CD4-positive, alpha-beta memory T cell (primary cell): Measurements from ENCODE around the gene DKC1. TPM values are rescaled to one million over a fixed set of nuclear protein-coding genes. Genes with fewer than 3 reads are reported as not detected.

ENCODE experiments used
- CTCF ChIA-PET: fragments of 350-600 bp; sonication (Branson Sonifier 250); formaldehyde crosslinking; loops from one replicate; lab custom pipeline; 2021; ENCODE audit warnings: inconsistent platforms; ENCODE audit not compliant: partially characterized antibody; lab: Charles Lee
- POLR2A ChIA-PET: fragments of 350-600 bp; sonication (Branson Sonifier 250); formaldehyde crosslinking; loops from one replicate; lab custom pipeline; 2021; ENCODE audit not compliant: partially characterized antibody; lab: Charles Lee
- DNase-seq, 5 donors: peaks; one replicate each; pipeline versions ENCODE4 v3.0.0 to v3.0.0-alpha.2; 2020 to 2022; ENCODE audit warnings: mixed read lengths in 1 of 5
- H3K27ac ChIP-seq: one replicate; pipeline ENCODE4 v1.7.0; 2013; ENCODE audit warnings: low read depth, low read length
- H3K27me3 ChIP-seq: 2 replicates; pipeline ENCODE4 v1.7.0; 2013; ENCODE audit warnings: mild to moderate bottlenecking, low read length, moderate library complexity; ENCODE audit not compliant: insufficient read depth
- H3K36me3 ChIP-seq: 2 replicates; pipeline ENCODE4 v1.7.0; 2013; ENCODE audit warnings: mild to moderate bottlenecking, low read length, moderate library complexity; ENCODE audit not compliant: insufficient read depth
- H3K4me1 ChIP-seq: 2 replicates; pipeline ENCODE4 v1.7.0; 2013; ENCODE audit warnings: mild to moderate bottlenecking, low read length, moderate library complexity; ENCODE audit not compliant: insufficient read depth
- H3K4me3 ChIP-seq, 2 donors: one replicate each; pipeline ENCODE4 v1.7.0; 2013; ENCODE audit warnings: low read length in 2 of 2, mild to moderate bottlenecking in 1 of 2
- H3K9me3 ChIP-seq, 2 donors: one replicate each; pipeline ENCODE4 v1.7.0; 2013; ENCODE audit warnings: low read length in 2 of 2, control low read depth in 1 of 2; ENCODE audit not compliant: control insufficient read depth in 1 of 2
- H3K27ac Mint-ChIP-seq, 7 donors: one replicate each; pipeline ENCODE4 v1.8.0; 2020 to 2021; ENCODE audit warnings: mixed read lengths in 7 of 7, mild to moderate bottlenecking in 6 of 7, inconsistent platforms in 3 of 7, moderate library complexity in 3 of 7
- H3K27me3 Mint-ChIP-seq, 2 donors: one replicate each; pipeline ENCODE4 v1.8.0; 2020 to 2021; ENCODE audit warnings: mixed read lengths in 2 of 2
- H3K36me3 Mint-ChIP-seq, 2 donors: one replicate each; pipeline ENCODE4 v1.8.0; 2020 to 2021; ENCODE audit warnings: mixed read lengths in 2 of 2, inconsistent platforms in 1 of 2, mild to moderate bottlenecking in 1 of 2
- H3K4me1 Mint-ChIP-seq, 4 donors: one replicate each; pipeline ENCODE4 v1.8.0; 2020 to 2021; ENCODE audit warnings: mixed read lengths in 4 of 4, mild to moderate bottlenecking in 1 of 4
- H3K4me3 Mint-ChIP-seq, 8 donors: one replicate each; pipeline ENCODE4 v1.8.0; 2020 to 2021; ENCODE audit warnings: mixed read lengths in 8 of 8, mild to moderate bottlenecking in 7 of 8, moderate library complexity in 6 of 8, inconsistent platforms in 3 of 8
- H3K9me3 Mint-ChIP-seq, 8 donors: one replicate each; pipeline ENCODE4 v1.8.0; 2020 to 2021; ENCODE audit warnings: mixed read lengths in 8 of 8, mild to moderate bottlenecking in 5 of 8, inconsistent platforms in 3 of 8, moderate library complexity in 1 of 8
- intact Hi-C: fragments of 100-400 bp; cut with micrococcal nuclease; formaldehyde crosslinking; loops from one replicate; pipeline ENCODE4 v1.15.1; 2023
- polyA plus RNA-seq, 2 donors: library from polyadenylated mRNA; unstranded; fragments of 300-500 nt; fragmentation: Illumina TruSeq; gene quantifications; one replicate each; pipeline ENCODE4 v1.2.3, GENCODE V29; 2021
- total RNA-seq, 2 experiments: library from RNA; stranded (reverse); gene quantifications; one replicate each; pipeline ENCODE4 v1.2.3, GENCODE V29; 2021

DKC1 gene
- total and polyA plus RNA-seq, 4 experiments from 2014 or later = 30.4 to 63.9 (median 50.7) TPM

DNA sequence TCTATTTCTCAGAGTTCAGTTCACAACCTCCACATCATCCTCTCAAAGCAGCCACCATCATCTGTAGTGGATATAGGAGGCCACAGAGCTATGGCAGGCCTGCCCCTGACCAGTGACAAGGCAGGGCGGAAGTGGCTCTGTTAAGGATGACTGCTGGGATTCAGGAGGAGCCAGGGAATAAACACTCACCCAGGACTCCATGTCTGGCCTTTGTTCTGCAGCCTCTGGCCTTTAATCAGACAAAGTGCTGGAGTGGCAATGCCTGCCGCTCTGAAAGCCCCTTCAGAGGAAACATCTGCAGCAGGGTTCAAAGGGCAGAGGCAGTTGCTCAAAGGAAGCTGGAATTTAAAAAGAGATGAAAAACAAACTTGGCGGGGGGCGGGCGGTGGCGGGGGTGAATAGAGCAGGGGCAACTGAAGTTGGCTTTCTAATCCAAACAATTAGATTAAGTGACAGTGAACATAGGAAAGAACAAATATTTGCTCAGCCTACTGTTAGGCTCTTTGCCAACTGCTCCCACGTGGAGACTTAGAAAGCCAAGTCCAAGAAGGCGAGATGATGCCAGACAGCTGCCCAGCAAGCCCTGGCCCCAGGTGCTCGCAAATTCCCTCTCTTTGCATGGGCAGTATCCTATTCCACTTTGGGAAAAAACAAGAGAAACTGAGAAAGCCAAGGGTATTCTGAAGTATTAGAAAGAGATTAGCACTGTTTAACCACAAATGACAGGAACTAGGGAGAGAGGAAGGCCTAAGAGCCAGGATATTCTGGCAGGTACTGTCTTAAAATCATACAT is 37.1 kb downstream of the DKC1 start:
- Histone ChIP-seq H3K4me3 (no peak overlapping the region), H3K36me3 (no peaks in the 10 kb centered on the region), H3K27me3 (no peaks in the 10 kb centered on the region), H3K9me3 (no peaks in the 10 kb centered on the region), H3K4me1 (peaks cover 14% of the 10 kb centered on the region), H3K27ac (no peak overlapping the region)
- Mint-ChIP-seq H3K4me3 (no peak overlapping the region), H3K36me3 (no peaks in the 10 kb centered on the region), H3K27me3 (no peaks in the 10 kb centered on the region), H3K4me1 (peaks cover 6 to 25% (median 8%) of the 10 kb centered on the region in 4 donors), H3K27ac (no peak overlapping the region), H3K9me3 (no peaks in the 10 kb centered on the region)
- ChIA-PET CTCF (no interaction called here), POLR2A (no interaction called here)
- no peak for DNase-seq
- intact Hi-C loops = no loop called here

- no peak overlapping the region for H3K4me3 ChIP-seq
- intact Hi-C loops = no loop called here
- H3K4me1 ChIP-seq = peaks cover 16% of the 10 kb centered on the region
- no peaks in the 10 kb centered on the region for H3K9me3 Mint-ChIP-seq
- ChIA-PET POLR2A (no interaction called here), CTCF (no interaction called here)
- no peaks in the 10 kb centered on the region for H3K9me3 ChIP-seq
- H3K27me3 ChIP-seq = no peaks in the 10 kb centered on the region
- H3K4me1 Mint-ChIP-seq = peaks cover 7 to 25% (median 9%) of the 10 kb centered on the region in 4 donors
- H3K36me3 Mint-ChIP-seq = no peaks in the 10 kb centered on the region
- H3K4me3 Mint-ChIP-seq = no peak overlapping the region
- H3K27ac Mint-ChIP-seq = peak overlapping the region in 1 of 7 donors; percentile 72
- no peaks in the 10 kb centered on the region for H3K36me3 ChIP-seq
- no peaks in the 10 kb centered on the region for H3K27me3 Mint-ChIP-seq
- no peak for DNase-seq
- H3K27ac ChIP-seq = no peak overlapping the region
Observed at GRCh38 chrX:154800478-154801210, 38.0 kb downstream of the DKC1 start.

GRCh38 chrX:154802947-154803346 is 40.3 kb downstream of the DKC1 start:
- H3K27ac Mint-ChIP-seq = no peak overlapping the region
- Histone ChIP-seq H3K36me3 (no peaks in the 10 kb centered on the region), H3K27me3 (no peaks in the 10 kb centered on the region), H3K4me1 (peaks cover 16% of the 10 kb centered on the region), H3K9me3 (no peaks in the 10 kb centered on the region), H3K27ac (no peak overlapping the region), H3K4me3 (no peak overlapping the region)
- H3K9me3 Mint-ChIP-seq = peaks cover 0 to 5% (median 0%) of the 10 kb centered on the region in 8 donors
- H3K27me3 Mint-ChIP-seq = peaks cover 0 to 1% of the 10 kb centered on the region in 2 donors
- POLR2A ChIA-PET = no interaction called here
- no peaks in the 10 kb centered on the region for H3K36me3 Mint-ChIP-seq
- intact Hi-C loops = no loop called here
- no peak for DNase-seq
- H3K4me3 Mint-ChIP-seq = no peak overlapping the region
- H3K4me1 Mint-ChIP-seq = peaks cover 7 to 25% (median 14%) of the 10 kb centered on the region in 4 donors
- CTCF ChIA-PET = no interaction called here

GRCh38 chrX:154804261-154804956 is 41.7 kb downstream of the DKC1 start:
- peak overlapping the region; percentile 74 to 87 (median 81) for H3K4me3 Mint-ChIP-seq
- ChIA-PET POLR2A (interaction anchor here (2.4 kb wide), 1 partner anchor 42 kb away, joined by 10 read pairs; the partner anchor contains the start of gene DKC1), CTCF (interaction anchor here (1.4 kb wide), 1 partner anchor 56 kb away, joined by 3 read pairs; no protein-coding TSS in a partner anchor)
- peak overlapping the region in 2 of 7 donors; percentile 54 to 59 for H3K27ac Mint-ChIP-seq
- Histone ChIP-seq H3K36me3 (no peaks in the 10 kb centered on the region), H3K9me3 (no peaks in the 10 kb centered on the region), H3K27me3 (no peaks in the 10 kb centered on the region), H3K27ac (no peak overlapping the region), H3K4me3 (peak overlapping the region; percentile 23 to 57), H3K4me1 (peaks cover 16% of the 10 kb centered on the region)
- intact Hi-C loops = no loop called here
- no peak for DNase-seq
- H3K27me3 Mint-ChIP-seq = peaks cover 0 to 3% of the 10 kb centered on the region in 2 donors
- peaks cover 0 to 5% (median 0%) of the 10 kb centered on the region in 8 donors for H3K9me3 Mint-ChIP-seq
- peaks cover 9 to 21% (median 12%) of the 10 kb centered on the region in 4 donors for H3K4me1 Mint-ChIP-seq
- H3K36me3 Mint-ChIP-seq = no peaks in the 10 kb centered on the region

GRCh38 chrX:154804957-154805695 is 42.5 kb downstream of the DKC1 start, which contains the start of gene MPP1:
Gene MPP1, minus strand, starts transcription at chrX:154805485. Its CDS starts 112 bp downstream, at chrX:154805373.
- Histone ChIP-seq H3K9me3 (no peaks in the 10 kb centered on the region), H3K27ac (no peak within 1 kb of the TSS), H3K36me3 (no peaks in the 10 kb centered on the region), H3K27me3 (no peaks in the 10 kb centered on the region), H3K4me1 (peaks cover 16% of the 10 kb centered on the region), H3K4me3 (peak within 1 kb of the TSS; percentile 23 to 57)
- Mint-ChIP-seq H3K27ac (peak within 1 kb of the TSS in 4 of 7 donors; percentile 46 to 69 (median 56)), H3K36me3 (no peaks in the 10 kb centered on the region), H3K27me3 (peaks cover 0 to 3% of the 10 kb centered on the region in 2 donors), H3K9me3 (peaks cover 0 to 5% (median 0%) of the 10 kb centered on the region in 8 donors), H3K4me1 (peaks cover 8 to 17% (median 12%) of the 10 kb centered on the region in 4 donors), H3K4me3 (peak within 1 kb of the TSS; percentile 75 to 87 (median 81))
- CTCF ChIA-PET = interaction anchor here (1.4 kb wide), 1 partner anchor 57 kb away, joined by 3 read pairs; no protein-coding TSS in a partner anchor
- peak; percentile 54 to 80 (median 76) for DNase-seq
- POLR2A ChIA-PET = interaction anchor here (1.0 to 2.4 kb wide), 2 partner anchors 42 to 54 kb away, joined by 4 to 10 read pairs; partner anchors contain the start of genes DKC1 and GAB3
- intact Hi-C loops = loop anchor here (5.0 kb wide), 1 partner anchor 43 kb away; the partner anchor contains the start of gene DKC1

- peak overlapping the region in 1 of 2 donors; percentile 57 for H3K4me3 ChIP-seq
- H3K9me3 ChIP-seq = no peaks in the 10 kb centered on the region
- Mint-ChIP-seq H3K27ac (peak overlapping the region in 2 of 7 donors; percentile 46 to 69), H3K27me3 (peaks cover 0 to 3% of the 10 kb centered on the region in 2 donors), H3K9me3 (peaks cover 0 to 5% (median 0%) of the 10 kb centered on the region in 8 donors), H3K4me1 (peaks cover 8 to 17% (median 12%) of the 10 kb centered on the region in 4 donors), H3K4me3 (peak overlapping the region; percentile 64 to 87 (median 80)), H3K36me3 (no peaks in the 10 kb centered on the region)
- no peak overlapping the region for H3K27ac ChIP-seq
- H3K27me3 ChIP-seq = no peaks in the 10 kb centered on the region
- POLR2A ChIA-PET = interaction anchor here (1.0 to 2.4 kb wide), 2 partner anchors 43 to 55 kb away, joined by 4 to 10 read pairs; partner anchors contain the start of genes DKC1 and GAB3
- CTCF ChIA-PET = interaction anchor here (1.4 kb wide), 1 partner anchor 57 kb away, joined by 3 read pairs; no protein-coding TSS in a partner anchor
- H3K4me1 ChIP-seq = peaks cover 16% of the 10 kb centered on the region
- intact Hi-C loops = loop anchor here (5.0 kb wide), 1 partner anchor 43 kb away; the partner anchor contains the start of gene DKC1
- no peaks in the 10 kb centered on the region for H3K36me3 ChIP-seq
- DNase-seq = no peak
Observed at GRCh38 chrX:154805696-154806091, 43.0 kb downstream of the DKC1 start.
